LNCaP clone FGC (cell line): ENCODE results near the gene NPBWR2.

ENCODE experiments used
- DNase-seq: peaks from one replicate; pipeline ENCODE4 v3.0.0-alpha.2; 2011; ENCODE audit warnings: low read depth
- H3K4me3 ChIP-seq: 2 replicates; pipeline ENCODE4 v1.5.1; 2011; ENCODE audit warnings: mild to moderate bottlenecking, low read depth, low read length, control low read depth
- CTCF ChIP-seq: IDR thresholded peaks from 2 replicates; pipeline ENCODE4 v1.5.1; 2012; ENCODE audit warnings: mild to moderate bottlenecking; ENCODE audit not compliant: control insufficient read depth, insufficient read depth; ENCODE audit errors: extremely low read depth

The NPBWR2 gene

DNA sequence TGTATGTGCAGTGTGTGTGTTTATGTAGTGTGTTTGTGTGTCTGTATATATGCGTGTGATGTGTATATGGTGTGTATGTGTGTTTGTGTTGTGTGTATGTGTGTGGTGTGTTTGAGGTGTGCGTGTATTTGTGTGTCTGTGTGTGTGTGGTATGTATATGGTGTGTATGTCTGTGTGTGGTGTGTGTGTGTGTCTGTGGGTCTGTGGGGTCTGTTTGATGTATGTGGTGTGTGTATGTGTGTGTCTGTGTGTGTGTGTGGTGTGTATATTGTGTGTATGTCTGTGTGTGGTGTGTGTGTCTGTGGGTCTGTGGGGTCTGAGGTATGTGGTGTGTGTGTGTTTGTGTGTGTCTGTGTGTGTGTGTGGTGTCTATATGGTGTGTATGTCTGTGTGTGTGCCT lies 46.0 kb upstream of the NPBWR2 start:
- TF ChIP-seq CTCF = no peak
- DNase-seq = no peak
- no peak overlapping the region for H3K4me3 ChIP-seq

- DNase-seq = no peak
- H3K4me3 ChIP-seq = no peak overlapping the region
- TF ChIP-seq CTCF = no peak
These were observed 45.5 kb upstream of the NPBWR2 start for GRCh38 chr20:64152906-64153305.

DNA sequence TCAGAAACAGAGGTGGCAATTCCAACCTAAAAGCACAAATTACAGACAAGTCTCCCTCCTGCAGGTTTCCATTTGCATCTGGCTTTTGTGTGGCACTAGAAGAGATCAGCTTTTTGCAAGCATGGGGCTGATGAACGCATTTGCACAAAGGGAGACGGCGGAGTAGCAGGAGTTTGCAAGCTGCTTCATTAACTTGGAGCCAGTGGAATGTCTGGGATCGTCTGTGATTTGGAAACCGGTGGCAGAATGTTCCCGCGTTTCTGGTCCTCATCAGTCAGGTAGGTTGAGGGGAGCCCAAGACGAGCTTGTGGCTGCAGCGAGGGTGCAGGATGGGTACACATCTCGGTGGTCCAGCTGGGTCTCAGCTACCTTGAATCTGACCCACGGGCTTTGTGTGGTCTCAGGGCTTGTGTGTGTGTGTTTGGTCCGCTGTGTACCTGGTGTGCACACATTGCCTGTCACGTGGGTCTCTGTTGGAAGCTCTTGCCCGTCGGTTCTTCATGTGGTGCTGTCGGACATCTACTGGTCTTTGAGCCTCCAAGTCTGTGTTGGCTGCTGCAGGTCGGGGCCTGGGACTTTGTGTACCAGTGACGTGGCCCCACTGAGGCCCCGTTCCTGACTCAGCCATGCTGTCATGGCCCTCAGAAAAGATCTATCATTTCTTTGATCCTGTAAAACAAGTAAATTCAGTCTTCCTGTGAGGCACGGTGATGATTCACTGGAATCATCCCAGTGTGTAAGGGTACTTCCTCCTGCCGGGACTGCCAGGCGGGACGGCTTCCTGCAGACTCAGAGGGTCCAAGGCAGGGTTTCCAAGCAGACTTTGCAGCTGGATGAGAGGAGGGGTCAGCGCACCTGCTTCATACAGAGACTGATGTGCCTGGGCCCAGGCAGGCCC lies 44.5 kb upstream of the NPBWR2 start:
- no peak overlapping the region for H3K4me3 ChIP-seq
- no peak for DNase-seq
- no peak for TF ChIP-seq CTCF

DNA sequence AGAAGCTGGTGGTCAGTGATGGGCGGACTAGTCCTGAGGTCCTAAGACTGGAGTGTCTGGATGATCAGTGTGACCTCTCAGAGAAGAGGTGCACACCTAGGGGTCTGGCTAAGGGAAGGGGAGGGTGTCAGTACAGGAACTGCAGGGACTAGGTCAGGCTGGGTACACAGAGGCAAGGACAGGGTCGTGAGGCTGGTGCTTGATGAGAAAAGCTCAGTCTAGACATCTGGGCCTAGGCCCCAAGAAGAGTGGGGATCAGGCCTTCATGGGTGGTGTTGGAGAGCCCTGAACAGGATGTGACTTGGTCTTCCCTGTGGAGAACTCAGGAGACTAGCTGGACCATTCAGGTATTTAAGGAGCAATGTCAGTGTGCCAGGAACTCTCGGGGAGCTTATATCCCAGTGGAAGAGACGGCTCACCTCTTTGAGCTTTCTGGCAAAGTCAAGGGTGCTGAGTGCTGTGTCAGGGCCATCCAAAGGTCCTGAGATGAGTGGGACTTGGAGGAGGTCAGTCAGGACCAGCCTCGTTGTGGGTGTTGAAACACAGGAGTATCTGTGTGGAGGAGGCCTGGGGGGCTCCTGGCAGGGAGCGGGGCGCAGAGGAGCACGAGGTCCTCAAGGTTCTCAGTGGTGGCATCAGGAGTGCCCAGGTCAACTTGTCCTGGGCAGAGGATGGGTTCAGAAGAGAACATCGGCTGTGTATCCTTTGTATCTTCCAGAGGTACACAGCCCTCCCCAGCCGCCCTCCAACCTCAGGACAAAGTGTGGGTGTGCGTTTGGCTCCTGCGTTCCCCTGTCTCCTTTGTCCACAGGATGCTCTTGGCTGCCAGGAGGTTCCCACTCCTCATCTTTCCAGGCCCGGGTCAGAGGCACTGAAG lies 43.6 kb upstream of the NPBWR2 start:
- TF ChIP-seq CTCF = no peak
- DNase-seq = no peak
- no peak overlapping the region for H3K4me3 ChIP-seq

GRCh38 chr20:64149809-64150560 lies 42.6 kb upstream of the NPBWR2 start:
- TF ChIP-seq CTCF = no peak
- DNase-seq = no peak
- no peak overlapping the region for H3K4me3 ChIP-seq

- no peak overlapping the region for H3K4me3 ChIP-seq
- no peak for TF ChIP-seq CTCF
- DNase-seq = no peak
These were observed 41.8 kb upstream of the NPBWR2 start for GRCh38 chr20:64149141-64149540.
